ENCODE results near the gene HIC1.

DNA sequence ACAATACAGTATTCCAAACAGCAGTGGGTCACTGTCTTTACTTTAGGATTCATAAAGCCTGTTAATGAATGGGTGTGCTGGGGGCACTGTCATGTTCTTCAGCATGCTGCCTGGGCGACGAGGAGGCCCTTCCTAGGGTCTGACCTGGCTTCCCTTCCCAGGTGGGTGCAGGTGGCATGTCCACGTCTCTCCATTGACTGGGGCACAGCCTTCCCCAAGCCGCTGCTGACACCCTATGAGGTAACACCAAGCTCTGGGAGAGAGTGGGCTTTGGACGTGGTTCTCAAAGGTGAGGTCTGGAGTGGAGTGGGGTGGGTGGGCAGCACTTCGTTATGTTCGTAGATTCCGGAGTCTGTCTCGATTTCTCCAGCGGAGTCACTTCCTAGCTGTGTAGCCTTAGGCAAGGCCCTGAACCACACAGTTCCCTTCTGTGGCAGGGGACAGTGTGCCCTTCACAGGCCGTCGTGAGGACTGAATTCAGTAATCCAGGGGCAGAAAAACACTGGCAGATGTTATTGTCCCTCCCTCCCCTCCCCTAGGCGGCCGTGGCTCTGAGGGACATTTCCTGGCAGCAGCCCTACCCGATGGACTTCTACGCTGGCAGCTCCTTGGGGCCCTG, 13.9 kb upstream of the HIC1 start:
- TF ChIP-seq, protein P1, sequence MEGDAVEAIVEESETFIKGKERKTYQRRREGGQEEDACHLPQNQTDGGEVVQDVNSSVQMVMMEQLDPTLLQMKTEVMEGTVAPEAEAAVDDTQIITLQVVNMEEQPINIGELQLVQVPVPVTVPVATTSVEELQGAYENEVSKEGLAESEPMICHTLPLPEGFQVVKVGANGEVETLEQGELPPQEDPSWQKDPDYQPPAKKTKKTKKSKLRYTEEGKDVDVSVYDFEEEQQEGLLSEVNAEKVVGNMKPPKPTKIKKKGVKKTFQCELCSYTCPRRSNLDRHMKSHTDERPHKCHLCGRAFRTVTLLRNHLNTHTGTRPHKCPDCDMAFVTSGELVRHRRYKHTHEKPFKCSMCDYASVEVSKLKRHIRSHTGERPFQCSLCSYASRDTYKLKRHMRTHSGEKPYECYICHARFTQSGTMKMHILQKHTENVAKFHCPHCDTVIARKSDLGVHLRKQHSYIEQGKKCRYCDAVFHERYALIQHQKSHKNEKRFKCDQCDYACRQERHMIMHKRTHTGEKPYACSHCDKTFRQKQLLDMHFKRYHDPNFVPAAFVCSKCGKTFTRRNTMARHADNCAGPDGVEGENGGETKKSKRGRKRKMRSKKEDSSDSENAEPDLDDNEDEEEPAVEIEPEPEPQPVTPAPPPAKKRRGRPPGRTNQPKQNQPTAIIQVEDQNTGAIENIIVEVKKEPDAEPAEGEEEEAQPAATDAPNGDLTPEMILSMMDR (IDR thresholded peaks at IDR 0.05), result no peak
- no peak for TF ChIP-seq POLR2A (IDR thresholded peaks at IDR 0.05)
- TF ChIP-seq POLR2AphosphoS5 (IDR thresholded peaks at IDR 0.05), result no peak
- TF ChIP-seq EP300 (IDR thresholded peaks at IDR 0.05), result no peak

Data from suprapubic skin (tissue), 4 donors.